ENCODE results near the gene TRMT1. TPM values are rescaled to one million over a fixed set of nuclear protein-coding genes. Genes with fewer than 3 reads are reported as not detected.
A peak's percentile ranks its signal among the peaks of the same experiment; 100 is the strongest.

TRMT1 gene
- total RNA-seq, 1 experiment from 2014 or later: 106 TPM

GRCh38 chr19:13104848-13105711 is 11.5 kb downstream of the TRMT1 start:
- ChIA-PET POLR2A (interaction anchor here (0.6 to 1.4 kb wide), 5 partner anchors 11 to 300 kb away, joined by 3 to 7 read pairs (median 4); partner anchors contain the start of genes IER2, NACC1 and STX10), CTCF (interaction anchor here (0.5 to 3.4 kb wide), 22 partner anchors 8 to 523 kb away, joined by 3 to 34 read pairs (median 4); partner anchors contain the start of genes NACC1 and TRMT1)
- Mint-ChIP-seq H3K27ac (no peak overlapping the region; the same call in 1 of the 2 replicates), H3K4me3 (no peak overlapping the region), H3K36me3 (peaks cover 8% of the 10 kb centered on the region), H3K4me1 (peaks cover 4% of the 10 kb centered on the region), H3K9me3 (no peaks in the 10 kb centered on the region), H3K27me3 (ENCODE audit: low read depth) (peaks cover 24% of the 10 kb centered on the region)
- no peak for TF ChIP-seq ARID4B (CRISPR knock-in tag; IDR thresholded peaks at IDR 0.05; ENCODE audit: borderline replicate concordance)
- no peak for TF ChIP-seq PREB (CRISPR knock-in tag; IDR thresholded peaks at IDR 0.05; ENCODE audit: borderline replicate concordance)
- TF ChIP-seq ATF3 (CRISPR knock-in tag; conservative IDR thresholded peaks at IDR 0.05): no peak
- TF ChIP-seq FOXP1 (CRISPR knock-in tag; IDR thresholded peaks at IDR 0.05; ENCODE audit: borderline replicate concordance): no peak
- TF ChIP-seq ZMAT4 (CRISPR knock-in tag; IDR thresholded peaks at IDR 0.05): no peak
- TF ChIP-seq KAT7 (CRISPR knock-in tag; IDR thresholded peaks at IDR 0.05; ENCODE audit: borderline replicate concordance): no peak
- TF ChIP-seq TP53 (CRISPR knock-in tag; IDR thresholded peaks at IDR 0.05): no peak
- no peak for TF ChIP-seq MXD4 (CRISPR knock-in tag; IDR thresholded peaks at IDR 0.05; ENCODE audit: borderline replicate concordance)
- TF ChIP-seq CREB1 (CRISPR knock-in tag; IDR thresholded peaks at IDR 0.05): no peak
- TF ChIP-seq ZNF263 (CRISPR knock-in tag; IDR thresholded peaks at IDR 0.05; ENCODE audit: low read depth): no peak
- no peak for TF ChIP-seq ZNF317 (CRISPR knock-in tag; IDR thresholded peaks at IDR 0.05; ENCODE audit: borderline replicate concordance, low read depth)
- DNase-seq (ENCODE audit: low spot score) (no peak), ATAC-seq (no peak)

GRCh38 chr19:13104360-13104847 is 12.1 kb downstream of the TRMT1 start:
- no peaks in the 10 kb centered on the region for H3K9me3 Mint-ChIP-seq
- peaks cover 5% of the 10 kb centered on the region; the same call in 1 of the 2 replicates for H3K36me3 Mint-ChIP-seq
- H3K4me3 Mint-ChIP-seq: no peak overlapping the region
- ATAC-seq: peak; percentile 57
- TF ChIP-seq CTCF (IDR thresholded peaks at IDR 0.05): peak; percentile 73
- TF ChIP-seq ZBTB43 (CRISPR knock-in tag; IDR thresholded peaks at IDR 0.05): no peak
- no peak for TF ChIP-seq CREB1 (CRISPR knock-in tag; IDR thresholded peaks at IDR 0.05)
- peak; percentile 77; the same call in 1 of the 2 replicates for TF ChIP-seq HMGXB4 (CRISPR knock-in tag; IDR thresholded peaks at IDR 0.05)
- ChIA-PET POLR2A (interaction anchor here (0.6 to 1.4 kb wide), 5 partner anchors 10 to 299 kb away, joined by 3 to 7 read pairs (median 4); partner anchors contain the start of genes IER2, NACC1 and STX10), CTCF (interaction anchor here (0.5 to 3.4 kb wide), 22 partner anchors 9 to 523 kb away, joined by 3 to 34 read pairs (median 5); partner anchors contain the start of genes NACC1 and TRMT1)
- H3K4me1 Mint-ChIP-seq: peaks cover 4% of the 10 kb centered on the region
- no peak overlapping the region; the same call in 1 of the 2 replicates for H3K27ac Mint-ChIP-seq
- H3K27me3 Mint-ChIP-seq (ENCODE audit: low read depth): peaks cover 30% of the 10 kb centered on the region
- DNase-seq (ENCODE audit: low spot score): peak; percentile 82

Data from WTC11 (cell line).